Left ventricle myocardium inferior (tissue), 1 donor: ENCODE results near the gene RSRC2. TPM values are rescaled to one million over a fixed set of nuclear protein-coding genes. Genes with fewer than 3 reads are reported as not detected.
"Not testable (repeated sequence)": the region's sequence is repeated elsewhere in the genome, so short reads cannot be mapped to it uniquely, and the experiment has no call there.

Experiments
- DNase-seq: peaks from one replicate; pipeline ENCODE4 v3.0.0-alpha.2; 2020
- H3K27ac ChIP-seq: fragments of 200-600 bp; replicated peaks from 2 replicates; pipeline ENCODE4 v1.8.0; 2021
- H3K27me3 ChIP-seq: fragments of 200-600 bp; 2 replicates; pipeline ENCODE4 v1.8.0; 2021; ENCODE audit warnings: low read depth
- H3K36me3 ChIP-seq: fragments of 200-600 bp; 2 replicates; pipeline ENCODE4 v1.8.0; 2021
- H3K4me1 ChIP-seq: fragments of 200-600 bp; 2 replicates; pipeline ENCODE4 v1.8.0; 2021
- H3K4me3 ChIP-seq: fragments of 200-600 bp; 2 replicates; pipeline ENCODE4 v1.8.0; 2021; ENCODE audit warnings: mild to moderate bottlenecking, moderate library complexity
- H3K9me3 ChIP-seq: fragments of 200-600 bp; replicated peaks from 2 replicates; pipeline ENCODE4 v1.8.0; 2021
- CTCF ChIP-seq: fragments of 200-600 bp; IDR thresholded peaks from 2 replicates; pipeline ENCODE4 v1.8.0; 2021; ENCODE audit warnings: antibody characterized with exemption, mild to moderate bottlenecking, borderline replicate concordance
- intact Hi-C: fragments of 100-400 bp; cut with micrococcal nuclease; formaldehyde crosslinking; loops from one replicate; pipeline ENCODE4 v1.11.0; 2022
- total RNA-seq: library from RNA; stranded (reverse); fragmentation: NEBNext Ultra II Directional; extraction: Animal tissue kit (Norgen Biotek cat#: 25700); gene quantifications from one replicate; pipeline ENCODE4 v1.2.1, GENCODE V29; 2021
- donor health status: DM: no; HTN: yes; CAD: no; lungs with severe emphysema.

RSRC2 gene
- total RNA-seq, 1 donor from 2014 or later = 35.8 TPM

GRCh38 chr12:122501489-122501989 lies 25.2 kb downstream of the RSRC2 start:
- intact Hi-C loops = no loop called here
- Histone ChIP-seq H3K27me3 (no peaks in the 10 kb centered on the region), H3K4me1 (peaks cover 48% of the 10 kb centered on the region), H3K4me3 (peak overlapping the region; percentile 93), H3K27ac (peak overlapping the region; percentile 99), H3K9me3 (no peaks in the 10 kb centered on the region), H3K36me3 (peaks cover 48% of the 10 kb centered on the region)
- DNase-seq = no peak
- TF ChIP-seq CTCF = no peak

DNA sequence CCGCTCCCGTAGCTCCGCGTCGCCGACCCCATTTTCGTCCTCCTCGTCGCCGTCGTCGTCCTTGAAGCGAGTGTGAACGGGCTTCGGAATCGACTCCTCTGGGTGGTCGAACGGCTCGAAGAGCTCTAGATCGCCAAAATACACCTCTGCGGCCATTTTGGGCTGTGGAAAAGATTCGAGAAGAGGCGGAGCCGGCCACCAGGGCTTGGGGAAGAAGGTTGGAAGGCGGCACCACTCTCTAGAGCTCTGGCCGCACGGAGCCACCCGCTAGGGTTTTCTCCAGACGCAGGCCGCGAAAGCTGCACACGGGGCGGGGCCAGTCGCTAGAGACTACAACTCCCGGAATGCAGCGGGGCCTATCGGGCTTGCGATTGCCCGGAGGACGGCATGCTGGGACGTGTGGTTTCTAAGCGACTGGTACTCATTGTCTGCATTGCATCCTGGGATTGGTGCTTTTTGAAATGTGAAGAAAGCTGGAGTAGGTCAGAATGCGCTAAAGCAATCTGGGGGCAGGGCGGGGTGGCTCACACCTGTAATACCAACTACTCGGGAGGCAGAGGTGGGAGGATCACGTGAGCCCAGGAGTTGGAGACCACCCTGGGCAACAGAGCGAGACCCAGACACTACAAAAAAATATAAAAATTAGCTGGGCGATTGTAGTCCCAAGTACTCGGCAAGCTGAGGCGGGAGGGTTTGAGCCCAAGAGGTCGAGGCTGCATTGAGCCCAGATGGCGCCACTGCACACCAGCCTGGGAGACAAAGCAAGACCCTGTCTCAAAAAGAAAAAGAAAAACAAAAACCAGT lies 25.8 kb downstream of the RSRC2 start, which contains the start of gene ZCCHC8:
Gene ZCCHC8, minus strand, starts transcription at position 248 of the 804 bp plus-strand sequence. Its CDS starts 92 bp downstream, at position 156.
- peak; percentile 32 for TF ChIP-seq CTCF
- Histone ChIP-seq H3K4me3 (peak within 1 kb of the TSS; percentile 93), H3K27me3 (no peaks in the 10 kb centered on the region), H3K36me3 (peaks cover 43% of the 10 kb centered on the region), H3K4me1 (peaks cover 50% of the 10 kb centered on the region), H3K9me3 (no peaks in the 10 kb centered on the region), H3K27ac (peak within 1 kb of the TSS; percentile 99)
- peak; percentile 96 for DNase-seq
- intact Hi-C loops = no loop called here

DNA sequence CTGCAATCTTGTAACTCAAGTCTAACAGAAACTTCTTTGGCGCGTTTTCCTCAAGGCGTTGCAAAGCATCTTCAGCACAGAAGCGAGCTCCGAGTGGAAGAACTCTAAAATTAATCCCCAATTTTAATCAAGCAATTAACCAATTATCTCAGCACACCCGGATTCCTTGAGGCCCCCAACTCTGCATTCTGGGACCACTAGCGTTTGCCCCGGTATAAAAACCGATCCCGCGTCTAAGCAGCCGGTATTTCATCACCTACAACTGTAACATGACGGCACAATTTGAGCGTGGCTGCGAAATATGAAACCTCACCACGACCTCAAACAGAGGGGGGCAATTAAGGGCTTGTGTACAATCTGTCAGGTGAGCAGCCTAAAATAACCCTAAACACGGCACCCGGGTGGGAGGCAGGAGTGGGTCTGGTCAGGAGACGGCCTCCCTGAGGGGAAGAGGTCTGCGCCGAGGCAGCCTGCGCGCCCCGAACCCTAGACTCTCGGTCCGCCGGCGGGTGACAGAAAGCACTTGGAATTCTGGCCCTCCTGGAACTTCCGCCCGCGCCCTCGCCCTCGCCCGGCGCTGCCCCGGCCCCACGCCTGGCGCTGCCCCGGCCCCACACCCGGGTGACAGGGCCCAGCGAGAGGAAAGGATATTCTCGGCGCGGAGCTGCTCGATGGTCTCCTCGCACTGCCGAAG lies 26.6 kb downstream of the RSRC2 start:
- Histone ChIP-seq H3K4me3 (peak overlapping the region; percentile 93), H3K27ac (peak overlapping the region; percentile 99), H3K4me1 (peaks cover 53% of the 10 kb centered on the region), H3K27me3 (no peaks in the 10 kb centered on the region), H3K9me3 (no peaks in the 10 kb centered on the region), H3K36me3 (peaks cover 41% of the 10 kb centered on the region)
- intact Hi-C loops = no loop called here
- TF ChIP-seq CTCF = no peak
- DNase-seq = peak; percentile 51

- H3K36me3 ChIP-seq = peaks cover 50% of the 10 kb centered on the region
- TF ChIP-seq CTCF = no peak
- intact Hi-C loops = no loop called here
- no peaks in the 10 kb centered on the region for H3K9me3 ChIP-seq
- DNase-seq = no peak
- no peak overlapping the region for H3K4me3 ChIP-seq
- no peaks in the 10 kb centered on the region for H3K27me3 ChIP-seq
- H3K4me1 ChIP-seq = peaks cover 48% of the 10 kb centered on the region
- no peak overlapping the region for H3K27ac ChIP-seq
These were observed 31.5 kb downstream of the RSRC2 start for GRCh38 chr12:122495258-122495657.

DNA sequence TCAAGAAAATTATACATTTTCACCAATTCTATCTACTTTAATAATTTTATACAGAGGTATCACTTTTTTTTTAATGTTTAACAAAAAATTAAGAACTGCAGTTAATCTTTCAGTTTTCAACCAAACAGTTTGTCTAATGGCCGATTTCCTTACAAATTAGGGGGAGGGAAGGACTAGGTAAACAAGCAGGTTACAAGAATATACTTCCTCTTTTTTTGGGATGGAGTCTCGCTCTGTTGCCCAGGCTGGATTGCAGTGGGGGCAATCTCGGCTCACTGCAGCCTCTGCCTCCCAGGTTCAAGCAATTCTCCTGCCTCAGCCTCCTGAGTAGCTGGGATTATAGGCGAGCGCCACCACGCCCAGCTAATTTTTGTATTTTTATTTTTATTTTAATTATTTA lies 33.5 kb downstream of the RSRC2 start:
- H3K9me3 ChIP-seq, H3K27me3 ChIP-seq, DNase-seq, H3K27ac ChIP-seq, intact Hi-C loops, H3K4me3 ChIP-seq: not testable (repeated sequence)
- Histone ChIP-seq H3K36me3 (peaks cover 71% of the 10 kb centered on the region), H3K4me1 (peaks cover 28% of the 10 kb centered on the region)
